HepG2 (cell line): Measurements from ENCODE around the gene ABHD4. TPM values are rescaled to one million over a fixed set of nuclear protein-coding genes. Genes with fewer than 3 reads are reported as not detected.

Experiments
- BHLHE40 ChIP-seq: IDR thresholded peaks from 2 replicates; pipeline ENCODE4 v1.6.1; 2011; ENCODE audit warnings: low read length, improper control_type of control experiment
- CC2D1A ChIP-seq: sonication (generic); formaldehyde crosslinking; IDR thresholded peaks from 2 replicates; pipeline ENCODE4 v1.8.1; 2023; ENCODE audit warnings: mild to moderate bottlenecking, missing genetic modification reagents
- ERF ChIP-seq: IDR thresholded peaks from 2 replicates; pipeline ENCODE4 v1.6.1; 2018; ENCODE audit warnings: missing biosample characterization, missing genetic modification reagents
- EZH2 ChIP-seq: conservative IDR thresholded peaks from 2 replicates; pipeline ENCODE4 v1.6.1; 2012; ENCODE audit warnings: mild to moderate bottlenecking, low read depth, low read length, moderate library complexity
- GATAD2A ChIP-seq: IDR thresholded peaks from 2 replicates; pipeline ENCODE4 v1.6.1; 2016
- HMG20B ChIP-seq: conservative IDR thresholded peaks from 2 replicates; pipeline ENCODE4 v1.6.1; 2016; ENCODE audit warnings: missing genetic modification reagents, missing compliant biosample characterization
- HNRNPLL ChIP-seq: fragments of 200-400 bp; formaldehyde crosslinking; IDR thresholded peaks from 2 replicates; pipeline ENCODE4 v1.6.1; 2017; ENCODE audit warnings: mild to moderate bottlenecking, low read depth, low read length; ENCODE audit not compliant: poor library complexity, severe bottlenecking
- KLF6 ChIP-seq: IDR thresholded peaks from 2 replicates; pipeline ENCODE4 v1.8.0; 2016; ENCODE audit warnings: missing biosample characterization, missing genetic modification reagents
- MNT ChIP-seq: fragments of 450-650 bp; IDR thresholded peaks from 2 replicates; pipeline ENCODE4 v1.6.1; 2016
- PHF21A ChIP-seq: sonication (generic); formaldehyde crosslinking; IDR thresholded peaks from 2 replicates; pipeline ENCODE4 v1.5.0; 2020; ENCODE audit warnings: mild to moderate bottlenecking, missing genetic modification reagents
- PTBP1 ChIP-seq: fragments of 200-400 bp; formaldehyde crosslinking; IDR thresholded peaks from 2 replicates; pipeline ENCODE4 v1.6.1; 2018; ENCODE audit warnings: low read length, low read depth; ENCODE audit not compliant: poor library complexity, severe bottlenecking
- STAT6 ChIP-seq: sonication (generic); formaldehyde crosslinking; IDR thresholded peaks from 2 replicates; pipeline ENCODE4 v1.4.0; 2020; ENCODE audit warnings: missing genetic modification reagents, mild to moderate bottlenecking, borderline replicate concordance
- ZMYM2 ChIP-seq: sonication (generic); formaldehyde crosslinking; IDR thresholded peaks from 2 replicates; pipeline ENCODE4 v1.8.0; 2022; ENCODE audit warnings: mild to moderate bottlenecking, missing genetic modification reagents
- ZNF17 ChIP-seq: sonication (generic); formaldehyde crosslinking; IDR thresholded peaks from 2 replicates; pipeline ENCODE4 v1.5.0; 2020; ENCODE audit warnings: mild to moderate bottlenecking, missing genetic modification reagents
- ZNF224 ChIP-seq: sonication (generic); formaldehyde crosslinking; IDR thresholded peaks from 2 replicates; pipeline ENCODE4 v1.5.0; 2020; ENCODE audit warnings: mild to moderate bottlenecking, missing genetic modification reagents
- ZNF264 ChIP-seq: sonication (generic); formaldehyde crosslinking; IDR thresholded peaks from 2 replicates; pipeline ENCODE4 v1.4.0; 2020; ENCODE audit warnings: missing genetic modification reagents
- ZNF549 ChIP-seq: sonication (generic); formaldehyde crosslinking; IDR thresholded peaks from 2 replicates; pipeline ENCODE4 v1.5.0; 2020; ENCODE audit warnings: missing genetic modification reagents
- ZNF75D ChIP-seq: sonication (generic); formaldehyde crosslinking; IDR thresholded peaks from 2 replicates; pipeline ENCODE4 v1.8.1; 2023; ENCODE audit warnings: missing genetic modification reagents, mild to moderate bottlenecking, borderline replicate concordance
- ZSCAN25 ChIP-seq: sonication (generic); formaldehyde crosslinking; IDR thresholded peaks from 2 replicates; pipeline ENCODE4 v1.8.0; 2022; ENCODE audit warnings: mild to moderate bottlenecking, missing genetic modification reagents
- polyA plus RNA-seq, 8 experiments: library from polyadenylated mRNA; depleted of rRNA in 3 of 8; stranded (reverse) in 7 of 8; unstranded in 1 of 8; fragments of >200 nt; fragmentation: Illumina TruSeq in 4 of 8; extraction: Trizol in 4 of 8; gene quantifications; 2 replicates each; pipeline versions ENCODE4 v1.2.1 to v1.2.3, GENCODE V29; 2011 to 2016; ENCODE audit warnings: low read depth in 4 of 8, missing spikeins in 1 of 8, mixed read lengths in 1 of 8; ENCODE audit not compliant: insufficient read depth in 1 of 8
- total RNA-seq, 5 experiments: library from RNA; depleted of rRNA; stranded (reverse); fragments of >200 nt; fragmentation: Illumina TruSeq; extraction: Trizol; gene quantifications; 2 replicates each; pipeline ENCODE4 v1.2.3, GENCODE V29; 2016; ENCODE audit warnings: low read depth in 1 of 5
- TF ChIP-seq, protein P1 (sequence below): sonication (generic); formaldehyde crosslinking; IDR thresholded peaks from 2 replicates; pipeline ENCODE4 v1.5.0; 2020; ENCODE audit warnings: mild to moderate bottlenecking, missing genetic modification reagents, borderline replicate concordance
- TF ChIP-seq, protein P2 (sequence below): sonication (generic); formaldehyde crosslinking; IDR thresholded peaks from 2 replicates; pipeline ENCODE4 v1.8.1; 2023; ENCODE audit warnings: missing genetic modification reagents, inconsistent platforms, borderline replicate concordance

Gene ABHD4
- total and polyA plus RNA-seq, 2 of the 13 experiments (the other 11 are each of a cell fraction or from before 2014, with no cell fraction given), result 16.1 to 47.5 TPM

- TF ChIP-seq, protein P1, sequence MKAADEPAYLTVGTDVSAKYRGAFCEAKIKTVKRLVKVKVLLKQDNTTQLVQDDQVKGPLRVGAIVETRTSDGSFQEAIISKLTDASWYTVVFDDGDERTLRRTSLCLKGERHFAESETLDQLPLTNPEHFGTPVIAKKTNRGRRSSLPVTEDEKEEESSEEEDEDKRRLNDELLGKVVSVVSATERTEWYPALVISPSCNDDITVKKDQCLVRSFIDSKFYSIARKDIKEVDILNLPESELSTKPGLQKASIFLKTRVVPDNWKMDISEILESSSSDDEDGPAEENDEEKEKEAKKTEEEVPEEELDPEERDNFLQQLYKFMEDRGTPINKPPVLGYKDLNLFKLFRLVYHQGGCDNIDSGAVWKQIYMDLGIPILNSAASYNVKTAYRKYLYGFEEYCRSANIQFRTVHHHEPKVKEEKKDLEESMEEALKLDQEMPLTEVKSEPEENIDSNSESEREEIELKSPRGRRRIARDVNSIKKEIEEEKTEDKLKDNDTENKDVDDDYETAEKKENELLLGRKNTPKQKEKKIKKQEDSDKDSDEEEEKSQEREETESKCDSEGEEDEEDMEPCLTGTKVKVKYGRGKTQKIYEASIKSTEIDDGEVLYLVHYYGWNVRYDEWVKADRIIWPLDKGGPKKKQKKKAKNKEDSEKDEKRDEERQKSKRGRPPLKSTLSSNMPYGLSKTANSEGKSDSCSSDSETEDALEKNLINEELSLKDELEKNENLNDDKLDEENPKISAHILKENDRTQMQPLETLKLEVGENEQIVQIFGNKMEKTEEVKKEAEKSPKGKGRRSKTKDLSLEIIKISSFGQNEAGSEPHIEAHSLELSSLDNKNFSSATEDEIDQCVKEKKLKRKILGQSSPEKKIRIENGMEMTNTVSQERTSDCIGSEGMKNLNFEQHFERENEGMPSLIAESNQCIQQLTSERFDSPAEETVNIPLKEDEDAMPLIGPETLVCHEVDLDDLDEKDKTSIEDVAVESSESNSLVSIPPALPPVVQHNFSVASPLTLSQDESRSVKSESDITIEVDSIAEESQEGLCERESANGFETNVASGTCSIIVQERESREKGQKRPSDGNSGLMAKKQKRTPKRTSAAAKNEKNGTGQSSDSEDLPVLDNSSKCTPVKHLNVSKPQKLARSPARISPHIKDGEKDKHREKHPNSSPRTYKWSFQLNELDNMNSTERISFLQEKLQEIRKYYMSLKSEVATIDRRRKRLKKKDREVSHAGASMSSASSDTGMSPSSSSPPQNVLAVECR, result no peak; the same call in 1 of the 2 replicates
- TF ChIP-seq HMG20B (CRISPR knock-in tag) (peak; percentile 40; the same call in 1 of the 2 replicates), ERF (CRISPR knock-in tag) (peak; percentile 88), STAT6 (CRISPR knock-in tag) (no peak), ZNF224 (CRISPR knock-in tag) (0 out of 2 replicates have a peak, but pooled peaks have one; percentile 96), KLF6 (CRISPR knock-in tag) (no peak; the same call in 1 of the 2 replicates), ZMYM2 (CRISPR knock-in tag) (peak; percentile 72; the same call in 1 of the 2 replicates), ZNF264 (peak; percentile 48; the same call in 1 of the 2 replicates), ZNF75D (CRISPR knock-in tag) (no peak), PTBP1 (peak; percentile 89), ZSCAN25 (CRISPR knock-in tag) (peak; percentile 60; the same call in 1 of the 2 replicates), MNT (no peak), PHF21A (peak; percentile 82; the same call in 1 of the 2 replicates), EZH2 (peak; percentile 49; the same call in 1 of the 2 replicates), BHLHE40 (no peak), HNRNPLL (peak; percentile 68), ZNF549 (CRISPR knock-in tag) (no peak; the same call in 1 of the 2 replicates), ZNF17 (no peak), GATAD2A (CRISPR knock-in tag) (peak; percentile 49; the same call in 1 of the 2 replicates), CC2D1A (CRISPR knock-in tag) (no peak; the same call in 1 of the 2 replicates)
- TF ChIP-seq, protein P2, sequence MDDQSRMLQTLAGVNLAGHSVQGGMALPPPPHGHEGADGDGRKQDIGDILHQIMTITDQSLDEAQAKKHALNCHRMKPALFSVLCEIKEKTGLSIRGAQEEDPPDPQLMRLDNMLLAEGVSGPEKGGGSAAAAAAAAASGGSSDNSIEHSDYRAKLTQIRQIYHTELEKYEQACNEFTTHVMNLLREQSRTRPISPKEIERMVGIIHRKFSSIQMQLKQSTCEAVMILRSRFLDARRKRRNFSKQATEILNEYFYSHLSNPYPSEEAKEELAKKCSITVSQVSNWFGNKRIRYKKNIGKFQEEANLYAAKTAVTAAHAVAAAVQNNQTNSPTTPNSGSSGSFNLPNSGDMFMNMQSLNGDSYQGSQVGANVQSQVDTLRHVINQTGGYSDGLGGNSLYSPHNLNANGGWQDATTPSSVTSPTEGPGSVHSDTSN (CRISPR knock-in tag), result peak; percentile 53; the same call in 1 of the 2 replicates
These were observed 41.0 kb upstream of the ABHD4 start (continued) for GRCh38 chr14:22556990-22557623.
